MM.1S (cell line): Measurements from ENCODE around the gene ADSS2.

Source experiments
- DNase-seq: peaks from one replicate; pipeline ENCODE4 v3.0.0-alpha.2; 2015
- H2AFZ ChIP-seq: fragments of 300-600 bp; sonication (generic); 2 replicates; pipeline ENCODE4 v1.6.0; 2016; ENCODE audit warnings: antibody characterized with exemption, low read length
- H3F3A ChIP-seq: fragments of 300-600 bp; sonication (generic); 2 replicates; pipeline ENCODE4 v1.6.1; 2016; ENCODE audit warnings: mild to moderate bottlenecking, antibody characterized with exemption, low read length, moderate library complexity, mixed read lengths; ENCODE audit not compliant: insufficient read depth
- H3K27ac ChIP-seq: fragments of 300-600 bp; sonication (generic); 2 replicates; pipeline ENCODE4 v1.5.1; 2016; ENCODE audit warnings: mild to moderate bottlenecking, low read length
- H3K27me3 ChIP-seq: fragments of 300-600 bp; sonication (generic); replicated peaks from 2 replicates; pipeline ENCODE4 v1.6.0; 2016; ENCODE audit warnings: low read length; ENCODE audit not compliant: insufficient read depth
- H3K36me3 ChIP-seq: fragments of 300-600 bp; sonication (generic); replicated peaks from 2 replicates; pipeline ENCODE4 v1.6.1; 2016; ENCODE audit warnings: mild to moderate bottlenecking, low read length, mixed read lengths; ENCODE audit not compliant: insufficient read depth
- H3K4me1 ChIP-seq: fragments of 300-600 bp; sonication (generic); 2 replicates; pipeline ENCODE4 v1.6.1; 2016; ENCODE audit warnings: low read length, mixed read lengths
- H3K4me2 ChIP-seq: fragments of 300-600 bp; sonication (generic); 2 replicates; pipeline ENCODE4 v1.6.0; 2016; ENCODE audit warnings: low read depth, low read length
- H3K4me3 ChIP-seq: fragments of 300-600 bp; sonication (generic); 2 replicates; pipeline ENCODE4 v1.5.1; 2016; ENCODE audit warnings: low read length, mixed read lengths
- H3K79me2 ChIP-seq: fragments of 300-600 bp; sonication (generic); 2 replicates; pipeline ENCODE4 v1.6.1; 2016; ENCODE audit warnings: mixed run types, low read length, mixed read lengths
- H3K9ac ChIP-seq: fragments of 300-600 bp; sonication (generic); 2 replicates; pipeline ENCODE4 v1.6.1; 2016; ENCODE audit warnings: low read length, mixed read lengths
- H3K9me2 ChIP-seq: fragments of 300-600 bp; sonication (generic); replicated peaks from 2 replicates; pipeline ENCODE4 v1.6.1; 2016; ENCODE audit warnings: mild to moderate bottlenecking, low read length, mixed read lengths; ENCODE audit not compliant: insufficient read depth
- H3K9me3 ChIP-seq: fragments of 300-600 bp; sonication (generic); replicated peaks from 2 replicates; pipeline ENCODE4 v1.6.1; 2016; ENCODE audit warnings: mild to moderate bottlenecking, low read length, mixed read lengths; ENCODE audit not compliant: insufficient read depth
- H4K20me1 ChIP-seq: fragments of 300-600 bp; sonication (generic); 2 replicates; pipeline ENCODE4 v1.6.1; 2016; ENCODE audit warnings: mild to moderate bottlenecking, low read length, moderate library complexity, mixed read lengths; ENCODE audit not compliant: insufficient read depth
- CTCF ChIP-seq: fragments of 300-600 bp; sonication (generic); IDR thresholded peaks from 2 replicates; pipeline ENCODE4 v1.5.1; 2016; ENCODE audit warnings: antibody characterized with exemption, low read length, mixed read lengths
- EZH2 ChIP-seq: fragments of 300-600 bp; sonication (generic); optimal IDR thresholded peaks from 2 replicates; pipeline ENCODE3; 2017; ENCODE audit warnings: low read depth, mild to moderate bottlenecking, antibody characterized with exemption, low read length, mixed read lengths
- EZH2phosphoT487 ChIP-seq: fragments of 300-600 bp; sonication (generic); IDR thresholded peaks from 2 replicates; pipeline ENCODE4 v1.6.1; 2018; ENCODE audit warnings: antibody characterized with exemption, low read length

Gene ADSS2

GRCh38 chr1:244466724-244467123, 15.0 kb upstream of the ADSS2 start:
- TF ChIP-seq EZH2 = no peak
- TF ChIP-seq EZH2phosphoT487 = no peak
- no peak for TF ChIP-seq CTCF
- H2AFZ ChIP-seq = no peak overlapping the region
- no peaks in the 10 kb centered on the region for H3K27me3 ChIP-seq
- no peaks in the 10 kb centered on the region for H3K9me3 ChIP-seq
- H3K9ac ChIP-seq = no peak overlapping the region
- H3F3A ChIP-seq = peaks cover 4% of the 10 kb centered on the region; the same call in 1 of the 2 replicates
- no peaks in the 10 kb centered on the region for H3K36me3 ChIP-seq
- H3K4me1 ChIP-seq = no peaks in the 10 kb centered on the region
- no peak for DNase-seq
- H3K4me2 ChIP-seq = no peak overlapping the region
- no peaks in the 10 kb centered on the region for H3K79me2 ChIP-seq
- H3K4me3 ChIP-seq = no peak overlapping the region
- H3K9me2 ChIP-seq = no peaks in the 10 kb centered on the region
- H3K27ac ChIP-seq = no peak overlapping the region
- H4K20me1 ChIP-seq = no peaks in the 10 kb centered on the region

GRCh38 chr1:244461245-244462071, 9.7 kb upstream of the ADSS2 start, which contains the start of gene CATSPERE:
Gene CATSPERE (plus strand): TSS chr1:244461273. CDS start chr1:244461430, 157 bp downstream.
- H3F3A ChIP-seq = peaks cover 8% of the 10 kb centered on the region
- H3K9me2 ChIP-seq = no peaks in the 10 kb centered on the region
- H3K4me1 ChIP-seq = 0 out of 2 replicates have a peak, but pooled peaks cover 5% of the 10 kb centered on the region
- peak; percentile 80 for DNase-seq
- peak within 1 kb of the TSS; percentile 69 for H3K4me2 ChIP-seq
- H3K9ac ChIP-seq = peak within 1 kb of the TSS; percentile 58; the same call in 1 of the 2 replicates
- H4K20me1 ChIP-seq = no peaks in the 10 kb centered on the region
- H3K79me2 ChIP-seq = no peaks in the 10 kb centered on the region
- no peaks in the 10 kb centered on the region for H3K27me3 ChIP-seq
- no peaks in the 10 kb centered on the region for H3K36me3 ChIP-seq
- no peak for TF ChIP-seq EZH2
- no peak for TF ChIP-seq EZH2phosphoT487
- no peak for TF ChIP-seq CTCF
- H3K27ac ChIP-seq = peak within 1 kb of the TSS; percentile 34; the same call in 1 of the 2 replicates
- peak within 1 kb of the TSS; percentile 80 for H3K4me3 ChIP-seq
- no peaks in the 10 kb centered on the region for H3K9me3 ChIP-seq
- H2AFZ ChIP-seq = peak within 1 kb of the TSS; percentile 92

GRCh38 chr1:244460197-244460596, 8.5 kb upstream of the ADSS2 start:
- no peak for DNase-seq
- peaks cover 8% of the 10 kb centered on the region for H3F3A ChIP-seq
- H3K36me3 ChIP-seq = no peaks in the 10 kb centered on the region
- H3K9me3 ChIP-seq = no peaks in the 10 kb centered on the region
- H3K4me3 ChIP-seq = no peak overlapping the region
- no peak overlapping the region for H3K4me2 ChIP-seq
- H3K9ac ChIP-seq = no peak overlapping the region
- H4K20me1 ChIP-seq = no peaks in the 10 kb centered on the region
- no peaks in the 10 kb centered on the region for H3K9me2 ChIP-seq
- no peak overlapping the region for H2AFZ ChIP-seq
- TF ChIP-seq EZH2phosphoT487 (no peak), EZH2 (no peak), CTCF (no peak)
- 0 out of 2 replicates have a peak, but pooled peaks cover 5% of the 10 kb centered on the region for H3K4me1 ChIP-seq
- H3K27me3 ChIP-seq = no peaks in the 10 kb centered on the region
- H3K79me2 ChIP-seq = no peaks in the 10 kb centered on the region
- no peak overlapping the region for H3K27ac ChIP-seq
